D721Med (cell line): Measurements from ENCODE around the gene GALR2.
"Not testable (repeated sequence)": the region's sequence is repeated elsewhere in the genome, so short reads cannot be mapped to it uniquely, and the experiment has no call there.

ENCODE experiments used
- DNase-seq: peaks from one replicate; pipeline ENCODE4 v3.0.0; 2011; ENCODE audit warnings: low spot score; ENCODE audit not compliant: insufficient read length
- FAIRE-seq: peaks from 2 replicates; lab custom pipeline; 2011; peaks lifted over from hg19 to GRCh38; lab: Jason Lieb, UNC
- TF ChIP-seq, protein P1 (sequence below): IDR thresholded peaks from 2 replicates; pipeline ENCODE4 v1.5.1; 2012; ENCODE audit warnings: mild to moderate bottlenecking, control low read depth; ENCODE audit not compliant: insufficient read depth; ENCODE audit errors: missing control alignments

Gene GALR2

DNA sequence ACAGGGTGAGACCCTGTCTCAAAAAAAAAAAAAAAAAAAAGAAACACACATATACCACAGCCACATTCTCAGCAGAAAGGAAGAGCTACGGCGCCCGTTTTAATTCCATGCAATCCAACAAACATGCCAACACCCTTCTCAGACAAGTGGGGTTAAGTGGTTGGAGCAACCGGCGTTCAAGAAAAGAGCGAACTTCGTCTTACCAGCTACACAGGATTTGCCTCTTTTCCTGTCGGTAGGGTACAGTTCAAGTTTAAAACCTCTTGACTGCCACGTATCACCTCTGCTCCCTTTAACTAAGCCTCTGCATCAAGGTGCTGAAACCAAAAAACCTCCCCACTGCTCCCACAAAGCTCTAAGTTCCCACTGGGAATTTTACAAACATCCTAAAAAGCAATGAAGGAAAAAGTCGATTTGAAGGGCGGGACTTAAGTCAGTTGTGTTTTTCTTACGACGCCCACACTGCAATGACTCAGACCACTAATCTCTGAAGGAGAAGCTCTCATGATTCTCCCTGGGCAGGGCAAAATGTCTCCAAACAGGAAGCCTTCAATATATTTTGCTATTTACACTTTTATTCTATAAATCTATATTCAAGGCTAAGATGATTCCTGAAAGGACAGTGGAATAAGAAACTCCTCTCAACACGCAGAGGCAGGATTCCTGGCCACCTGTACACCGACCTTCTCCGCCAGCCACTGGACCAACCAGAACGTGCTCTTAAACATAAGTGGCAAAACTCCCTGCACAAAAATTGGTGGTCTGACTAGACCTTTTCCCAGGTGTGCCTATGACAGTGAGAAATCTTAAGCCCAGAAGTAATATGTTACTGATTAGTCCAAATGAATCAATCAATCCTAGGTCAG, 21.1 kb upstream of the GALR2 start:
- FAIRE-seq (no peak), DNase-seq (no peak)
- TF ChIP-seq, protein P1, sequence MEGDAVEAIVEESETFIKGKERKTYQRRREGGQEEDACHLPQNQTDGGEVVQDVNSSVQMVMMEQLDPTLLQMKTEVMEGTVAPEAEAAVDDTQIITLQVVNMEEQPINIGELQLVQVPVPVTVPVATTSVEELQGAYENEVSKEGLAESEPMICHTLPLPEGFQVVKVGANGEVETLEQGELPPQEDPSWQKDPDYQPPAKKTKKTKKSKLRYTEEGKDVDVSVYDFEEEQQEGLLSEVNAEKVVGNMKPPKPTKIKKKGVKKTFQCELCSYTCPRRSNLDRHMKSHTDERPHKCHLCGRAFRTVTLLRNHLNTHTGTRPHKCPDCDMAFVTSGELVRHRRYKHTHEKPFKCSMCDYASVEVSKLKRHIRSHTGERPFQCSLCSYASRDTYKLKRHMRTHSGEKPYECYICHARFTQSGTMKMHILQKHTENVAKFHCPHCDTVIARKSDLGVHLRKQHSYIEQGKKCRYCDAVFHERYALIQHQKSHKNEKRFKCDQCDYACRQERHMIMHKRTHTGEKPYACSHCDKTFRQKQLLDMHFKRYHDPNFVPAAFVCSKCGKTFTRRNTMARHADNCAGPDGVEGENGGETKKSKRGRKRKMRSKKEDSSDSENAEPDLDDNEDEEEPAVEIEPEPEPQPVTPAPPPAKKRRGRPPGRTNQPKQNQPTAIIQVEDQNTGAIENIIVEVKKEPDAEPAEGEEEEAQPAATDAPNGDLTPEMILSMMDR, result no peak

DNA sequence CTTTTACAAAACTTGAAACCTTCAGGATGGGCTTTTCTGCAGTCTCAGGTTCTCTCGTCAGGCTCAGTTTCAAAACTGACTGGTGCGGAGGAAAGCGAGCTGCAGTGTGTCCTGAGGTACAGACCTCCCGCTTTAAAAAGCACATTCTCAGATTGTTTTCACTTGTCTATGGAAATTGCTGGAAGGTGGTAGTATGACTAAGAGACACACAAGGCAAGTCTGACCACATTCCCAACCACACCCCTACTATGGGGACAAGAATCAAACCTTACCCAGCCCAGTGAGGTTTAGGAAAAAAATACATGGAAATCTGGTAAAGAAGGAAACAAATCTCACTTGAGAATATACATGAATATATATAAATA, 20.5 kb upstream of the GALR2 start:
- DNase-seq (no peak), FAIRE-seq (no peak)
- TF ChIP-seq, protein P1, result no peak

DNA sequence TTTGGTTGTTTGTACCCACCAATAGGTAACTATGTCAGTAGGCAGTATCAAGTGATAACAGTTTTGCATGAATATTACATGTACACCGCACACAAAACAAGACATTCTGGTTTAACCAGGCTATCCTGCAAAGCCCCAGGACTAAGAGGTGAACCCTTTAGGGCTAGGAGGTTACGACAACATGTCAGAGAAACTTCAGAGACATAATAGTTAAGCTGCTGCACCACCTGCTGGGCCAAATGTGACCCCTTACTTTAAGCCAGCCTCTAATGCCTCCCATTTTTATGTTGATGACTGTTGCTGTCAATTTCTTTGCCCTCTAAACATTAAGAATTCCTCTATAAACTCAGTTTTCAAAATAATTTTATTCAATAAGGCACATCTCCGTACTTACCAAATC, 17.7 kb upstream of the GALR2 start:
- no peak for FAIRE-seq
- DNase-seq, result no peak
- TF ChIP-seq, protein P1, result no peak

DNA sequence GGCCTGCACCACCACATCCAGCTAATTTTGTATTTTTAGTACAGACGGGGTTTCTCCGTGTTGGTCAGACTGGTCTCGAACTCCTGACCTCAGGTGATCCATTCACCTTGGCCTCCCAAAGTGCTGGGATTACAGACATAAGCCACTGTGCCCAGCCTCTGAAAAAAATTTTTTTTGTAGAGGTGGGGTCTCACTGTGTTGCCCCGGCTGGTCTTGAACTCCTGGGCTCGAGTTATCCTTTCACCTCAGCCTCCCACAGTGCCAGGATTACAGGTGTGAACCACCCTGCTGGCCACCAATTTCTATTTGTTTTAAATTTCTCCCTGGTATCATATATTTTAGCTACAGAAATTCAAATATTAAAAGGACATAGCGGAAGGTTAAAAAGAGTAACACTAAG, 16.3 kb upstream of the GALR2 start:
- not testable (repeated sequence) for DNase-seq, FAIRE-seq

DNA sequence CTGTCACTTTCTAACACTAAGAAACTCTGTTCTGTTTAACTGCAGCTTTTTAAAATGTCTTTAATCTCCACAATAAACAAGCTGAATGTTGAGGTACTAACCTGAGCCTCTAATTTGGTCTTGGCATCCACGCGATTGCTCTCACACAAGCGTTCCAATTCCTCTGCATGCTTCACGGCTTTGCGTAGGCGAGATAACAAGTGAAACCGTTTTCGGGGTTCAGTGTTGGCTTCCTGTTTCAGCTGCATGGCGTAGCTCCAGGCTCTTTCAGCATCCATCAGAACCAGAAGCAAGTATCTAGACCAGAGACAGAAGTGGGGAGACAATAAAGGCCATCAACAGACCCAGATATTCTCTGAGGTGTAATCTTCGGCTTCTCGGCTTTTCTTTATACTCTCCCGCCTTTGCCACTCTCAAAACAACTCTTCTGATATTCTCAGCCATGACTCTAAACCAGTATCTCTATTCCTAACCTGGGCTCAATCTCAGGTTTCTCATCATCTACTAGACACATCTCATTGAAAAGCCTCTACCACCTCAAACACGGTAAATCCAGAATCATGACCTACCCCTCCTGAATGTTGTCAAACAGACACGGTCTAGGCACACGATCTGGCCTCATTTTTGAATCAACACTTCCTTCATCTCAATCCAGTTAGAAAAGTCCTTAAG, 10.6 kb upstream of the GALR2 start:
- FAIRE-seq, result no peak
- TF ChIP-seq, protein P1, result no peak
- no peak for DNase-seq

DNA sequence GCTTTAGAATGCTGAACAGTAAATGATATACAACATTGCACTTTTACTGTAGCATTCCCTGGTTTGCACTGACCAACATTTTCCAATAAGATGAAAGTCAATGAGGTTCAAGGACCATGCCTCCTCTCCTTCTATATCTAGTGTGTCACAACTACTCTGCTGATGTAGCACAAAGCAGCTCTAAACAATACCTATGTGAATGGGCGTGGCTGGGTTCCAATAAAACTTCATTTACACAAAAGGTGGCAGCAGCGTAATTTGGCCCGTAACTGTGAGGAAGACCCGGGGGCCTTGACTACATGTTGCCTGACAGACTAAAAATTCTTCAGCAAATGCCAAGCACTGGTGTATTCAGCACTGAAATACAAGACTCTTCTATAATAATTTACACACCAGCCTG, 8.8 kb upstream of the GALR2 start:
- no peak for FAIRE-seq
- TF ChIP-seq, protein P1, result no peak
- DNase-seq, result no peak

DNA sequence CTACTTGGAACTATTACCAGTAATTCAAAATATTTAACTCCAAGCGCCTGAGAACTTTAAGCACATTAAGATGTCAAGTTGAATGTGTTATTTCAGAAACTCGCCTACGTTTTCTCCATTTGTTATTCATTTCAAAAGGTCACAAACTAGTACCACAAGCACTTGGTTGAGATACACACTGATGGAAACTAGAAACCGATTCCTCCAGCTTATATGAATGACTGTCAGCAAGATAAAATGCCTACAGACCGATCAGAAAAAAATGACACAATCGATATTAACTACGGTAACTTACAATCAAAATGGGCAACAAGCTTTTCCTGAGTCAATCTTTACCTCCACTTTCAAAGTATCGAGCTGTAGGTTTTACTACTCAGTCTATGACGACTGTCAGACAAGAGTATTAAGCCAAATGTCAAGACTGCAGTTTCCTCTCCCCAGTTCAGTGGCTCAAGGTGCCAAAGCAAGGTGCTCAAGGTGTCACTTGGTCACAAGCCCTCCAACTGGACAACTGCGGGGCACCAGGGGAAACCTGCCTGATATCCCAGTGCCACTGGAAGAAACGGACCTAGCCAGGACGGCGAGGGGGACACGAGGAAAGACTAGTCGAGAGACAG, 2.9 kb upstream of the GALR2 start:
- TF ChIP-seq, protein P1, result no peak
- no peak for DNase-seq
- no peak for FAIRE-seq
